GM18502 (cell line): ENCODE results near the gene DNASE1L2.
A peak's percentile ranks its signal among the peaks of the same experiment; 100 is the strongest.
"Not testable (repeated sequence)": the region's sequence is repeated elsewhere in the genome, so short reads cannot be mapped to it uniquely, and the experiment has no call there.

ENCODE experiments used
- ATAC-seq: cut with Tn5 transposase; IDR thresholded peaks from one replicate; pipeline ENCODE4 v1.9.1; 2021; ENCODE audit warnings: mild to moderate bottlenecking; ENCODE audit not compliant: unreplicated experiment, poor library complexity

Gene DNASE1L2

DNA sequence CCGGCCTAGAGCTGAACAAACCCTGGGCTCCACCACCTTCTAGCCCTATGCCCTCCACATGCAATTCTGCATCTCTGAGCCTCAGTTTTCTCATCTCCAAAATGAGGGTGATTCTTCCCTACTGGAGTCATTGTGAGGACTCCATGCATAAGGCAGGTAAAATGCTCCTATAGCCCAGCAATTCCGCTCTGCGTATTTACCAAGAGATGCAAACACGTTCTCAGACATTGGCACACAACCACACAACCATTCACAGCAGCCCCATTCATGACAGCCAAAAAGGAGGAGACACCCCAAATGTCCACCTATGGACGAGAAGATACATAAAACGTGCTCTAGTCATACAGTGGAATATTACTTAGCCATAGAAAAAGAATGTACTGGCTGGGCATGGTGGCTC lies 35.9 kb upstream of the DNASE1L2 start:
- ATAC-seq: no peak

DNA sequence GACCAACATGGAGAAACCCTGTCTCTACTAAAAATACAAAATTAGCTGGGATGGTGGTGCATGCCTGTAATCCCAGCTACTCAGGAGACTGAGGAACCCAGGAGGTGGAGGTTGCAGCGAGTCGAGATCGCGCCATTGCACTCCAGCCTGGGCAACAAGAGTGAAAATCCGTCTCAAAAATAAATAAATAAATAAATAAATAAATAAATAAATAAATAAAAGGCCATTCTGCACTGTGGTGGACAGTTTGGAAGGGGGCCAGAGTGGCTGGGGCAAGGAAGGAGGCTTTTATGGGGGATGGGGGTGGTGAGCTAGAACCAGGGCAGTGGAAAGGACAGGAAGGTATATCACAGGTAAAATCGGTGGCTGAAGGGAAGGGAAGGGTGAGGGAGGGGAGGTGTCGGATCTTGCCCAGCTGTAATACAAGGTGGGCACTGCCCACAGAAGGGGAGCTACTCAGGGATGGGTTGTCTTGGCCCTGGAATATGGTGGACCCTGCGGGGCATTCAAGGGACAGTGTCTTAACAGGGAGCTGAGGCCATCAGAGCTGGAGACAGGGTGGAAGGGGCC lies 33.0 kb upstream of the DNASE1L2 start:
- ATAC-seq: not testable (repeated sequence)

DNA sequence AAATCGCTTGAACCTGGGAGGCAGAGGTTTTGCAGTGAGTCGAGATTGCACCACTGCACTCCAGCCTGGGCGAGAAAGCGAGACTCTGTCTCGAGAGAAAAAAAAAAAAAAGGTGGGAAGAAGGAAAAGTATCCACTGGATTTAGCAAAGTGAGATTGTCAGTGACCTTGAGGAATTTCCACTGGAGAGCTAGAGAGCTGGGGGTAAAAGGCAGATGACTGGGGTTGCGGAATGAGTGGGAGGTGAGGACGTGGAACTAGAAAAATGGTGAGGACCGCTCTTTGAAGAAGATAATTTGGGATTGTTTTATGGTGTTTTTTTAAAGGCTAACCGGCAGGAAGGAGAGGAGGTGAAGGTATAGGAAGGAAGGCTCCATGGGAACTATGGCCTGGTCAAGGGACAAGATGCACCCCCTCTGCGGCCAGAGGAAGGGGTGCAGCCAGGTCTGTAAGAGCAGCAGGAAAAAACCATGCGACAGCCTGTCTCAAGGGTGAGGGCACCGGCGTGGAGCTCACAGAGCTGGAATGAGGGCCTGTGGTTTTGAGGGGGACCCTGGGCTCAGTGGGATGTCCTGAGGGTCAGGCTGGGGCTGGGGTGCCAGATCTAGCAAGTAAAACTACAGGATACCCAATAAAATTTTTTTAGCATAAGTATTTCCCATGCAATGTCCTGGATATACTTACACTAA lies 31.7 kb upstream of the DNASE1L2 start:
- no peak for ATAC-seq

DNA sequence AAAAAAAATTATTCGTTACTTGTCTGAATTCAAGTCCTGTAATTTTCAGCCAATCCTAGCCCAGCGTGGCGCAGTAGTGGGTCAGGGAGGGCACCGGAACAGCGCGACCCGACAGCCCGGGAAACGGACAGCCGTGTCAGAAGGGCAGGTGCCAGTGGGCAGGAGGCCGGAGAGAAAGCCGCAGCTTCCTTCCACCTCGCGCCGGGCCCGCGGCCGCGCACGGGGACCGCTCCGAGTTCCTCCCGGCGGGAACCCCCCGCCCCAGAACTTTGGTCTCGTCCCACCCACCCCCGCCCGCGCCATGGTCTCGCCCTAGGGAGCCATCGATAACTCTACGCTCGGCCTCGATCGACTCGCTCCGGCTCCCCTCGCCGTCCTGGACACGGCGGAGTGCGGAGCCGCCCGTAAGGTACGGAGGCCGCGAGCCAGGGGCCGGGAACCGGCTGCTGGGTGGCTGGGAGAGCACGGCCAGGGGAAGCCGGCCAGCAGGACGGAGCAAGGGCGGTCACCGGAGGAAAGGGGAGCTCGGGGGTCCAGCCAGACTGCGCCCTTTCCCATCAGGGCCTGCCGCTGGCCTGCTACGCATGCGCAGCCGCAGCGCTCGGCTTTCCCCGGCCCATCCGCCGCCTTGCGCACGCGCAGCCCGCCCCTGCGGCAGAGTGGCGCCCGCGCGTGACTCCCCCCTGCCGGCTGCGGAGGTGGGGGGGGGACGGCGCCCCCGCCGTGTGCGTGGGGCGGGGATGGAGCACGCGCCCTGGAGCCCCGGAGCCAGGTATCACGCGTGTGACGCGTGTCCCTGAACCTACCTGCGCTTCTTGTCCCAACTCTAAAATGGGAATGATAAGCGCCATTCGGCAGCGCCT lies 30.9 kb upstream of the DNASE1L2 start, which contains the start of gene MLST8:
Gene MLST8 (plus strand): TSS at position 351 of the 863 bp plus-strand sequence. CDS start 632 bp downstream, outside the sequence.
- peak; percentile 74 for ATAC-seq

DNA sequence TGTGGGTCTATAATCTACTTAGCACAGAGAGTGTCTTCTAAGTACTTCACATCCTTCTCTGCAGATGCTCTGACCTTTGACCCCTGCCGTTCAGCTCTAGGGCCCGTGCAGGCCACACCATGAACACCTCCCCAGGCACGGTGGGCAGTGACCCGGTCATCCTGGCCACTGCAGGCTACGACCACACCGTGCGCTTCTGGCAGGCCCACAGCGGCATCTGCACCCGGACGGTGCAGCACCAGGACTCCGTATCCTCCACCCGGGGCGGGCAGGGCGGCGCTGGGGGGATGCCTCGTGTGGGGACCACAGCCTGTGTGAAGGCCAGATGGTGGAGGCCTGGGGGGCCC lies 30.3 kb upstream of the DNASE1L2 start:
- ATAC-seq: peak; percentile 14

DNA sequence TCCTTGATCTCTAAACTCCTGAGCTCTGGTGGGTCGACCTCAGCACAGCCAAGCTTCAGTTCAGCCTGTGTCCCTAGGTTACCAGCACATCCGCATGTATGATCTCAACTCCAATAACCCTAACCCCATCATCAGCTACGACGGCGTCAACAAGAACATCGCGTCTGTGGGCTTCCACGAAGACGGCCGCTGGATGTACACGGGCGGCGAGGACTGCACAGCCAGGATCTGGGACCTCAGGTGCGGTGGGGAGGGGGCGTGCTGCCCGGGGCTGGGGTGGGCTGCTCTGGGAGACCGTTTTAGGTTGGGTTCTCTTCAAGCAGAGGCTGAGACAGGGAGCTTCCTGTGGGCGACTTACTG lies 29.8 kb upstream of the DNASE1L2 start:
- no peak for ATAC-seq

DNA sequence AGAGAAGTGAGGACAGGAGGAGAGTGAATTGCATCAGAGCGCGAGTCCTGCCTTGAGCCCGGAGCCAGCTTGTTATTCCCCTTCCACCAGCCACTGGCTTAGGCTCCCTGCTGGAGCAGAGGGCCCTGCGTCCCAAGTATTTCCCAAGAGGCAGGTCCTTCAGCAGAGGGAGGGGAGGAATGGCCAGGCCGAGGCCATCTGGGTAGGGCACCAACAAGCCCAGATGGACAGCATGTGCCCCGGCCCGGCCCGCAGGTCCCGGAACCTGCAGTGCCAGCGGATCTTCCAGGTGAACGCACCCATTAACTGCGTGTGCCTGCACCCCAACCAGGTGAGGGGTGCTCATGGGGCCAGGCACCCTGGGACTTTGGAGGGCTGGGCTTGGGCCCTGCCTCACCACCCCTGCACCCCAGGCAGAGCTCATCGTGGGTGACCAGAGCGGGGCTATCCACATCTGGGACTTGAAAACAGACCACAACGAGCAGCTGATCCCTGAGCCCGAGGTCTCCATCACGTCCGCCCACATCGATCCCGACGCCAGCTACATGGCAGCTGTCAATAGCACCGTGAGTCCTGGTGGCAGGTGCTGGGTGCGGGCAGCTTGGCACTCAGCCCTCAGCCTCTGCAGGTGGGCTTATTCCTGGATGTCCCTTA lies 29.3 kb upstream of the DNASE1L2 start:
- ATAC-seq: no peak

DNA sequence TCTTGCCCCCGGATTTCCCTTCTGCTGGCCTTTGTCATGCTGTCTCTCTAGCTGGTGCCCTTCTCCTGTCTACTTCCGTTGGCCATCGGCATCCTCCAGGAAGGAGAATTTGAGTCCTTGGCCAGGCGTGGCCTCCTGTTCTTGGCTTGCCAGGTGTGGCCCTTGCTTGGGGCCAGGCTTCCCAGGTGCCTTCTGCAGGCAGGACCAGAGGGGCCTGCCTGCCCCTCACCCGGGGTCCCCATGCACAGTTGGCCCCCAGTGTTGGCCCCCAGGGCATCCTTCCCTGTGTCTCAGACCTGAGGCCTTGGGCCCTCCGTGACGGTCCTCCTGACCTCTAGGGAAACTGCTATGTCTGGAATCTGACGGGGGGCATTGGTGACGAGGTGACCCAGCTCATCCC lies 28.4 kb upstream of the DNASE1L2 start:
- ATAC-seq: no peak

DNA sequence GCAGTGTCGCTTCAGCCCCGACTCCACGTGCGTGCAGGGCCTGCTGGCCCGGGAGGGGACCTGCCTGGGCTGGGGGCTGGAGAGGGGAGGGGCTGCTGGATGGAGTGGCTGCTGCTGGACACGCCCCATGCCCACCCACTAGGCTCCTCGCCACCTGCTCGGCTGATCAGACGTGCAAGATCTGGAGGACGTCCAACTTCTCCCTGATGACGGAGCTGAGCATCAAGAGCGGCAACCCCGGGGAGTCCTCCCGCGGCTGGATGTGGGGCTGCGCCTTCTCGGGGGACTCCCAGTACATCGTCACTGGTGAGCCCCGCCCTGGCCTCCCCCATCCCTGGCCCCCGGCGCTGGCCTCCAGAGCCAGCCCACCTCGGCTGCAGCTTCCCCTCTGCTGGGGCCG lies 27.9 kb upstream of the DNASE1L2 start:
- no peak for ATAC-seq

DNA sequence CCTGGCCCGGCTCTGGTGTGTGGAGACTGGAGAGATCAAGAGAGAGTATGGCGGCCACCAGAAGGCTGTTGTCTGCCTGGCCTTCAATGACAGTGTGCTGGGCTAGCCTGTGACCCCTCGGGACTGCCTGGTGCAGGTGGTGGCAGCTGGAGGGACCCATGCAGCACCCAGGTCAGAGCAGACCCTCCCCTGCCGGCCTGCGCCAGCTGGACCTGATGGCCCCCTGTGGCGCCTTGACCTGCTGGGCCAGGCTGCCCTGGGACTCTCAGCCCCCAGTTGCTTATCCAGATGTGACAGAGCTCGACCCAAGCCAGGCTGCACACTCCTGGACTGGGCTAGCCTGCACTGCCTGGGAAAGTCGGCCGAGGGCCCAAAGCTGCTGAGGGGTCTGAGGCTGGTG lies 27.5 kb upstream of the DNASE1L2 start:
- ATAC-seq: no peak

DNA sequence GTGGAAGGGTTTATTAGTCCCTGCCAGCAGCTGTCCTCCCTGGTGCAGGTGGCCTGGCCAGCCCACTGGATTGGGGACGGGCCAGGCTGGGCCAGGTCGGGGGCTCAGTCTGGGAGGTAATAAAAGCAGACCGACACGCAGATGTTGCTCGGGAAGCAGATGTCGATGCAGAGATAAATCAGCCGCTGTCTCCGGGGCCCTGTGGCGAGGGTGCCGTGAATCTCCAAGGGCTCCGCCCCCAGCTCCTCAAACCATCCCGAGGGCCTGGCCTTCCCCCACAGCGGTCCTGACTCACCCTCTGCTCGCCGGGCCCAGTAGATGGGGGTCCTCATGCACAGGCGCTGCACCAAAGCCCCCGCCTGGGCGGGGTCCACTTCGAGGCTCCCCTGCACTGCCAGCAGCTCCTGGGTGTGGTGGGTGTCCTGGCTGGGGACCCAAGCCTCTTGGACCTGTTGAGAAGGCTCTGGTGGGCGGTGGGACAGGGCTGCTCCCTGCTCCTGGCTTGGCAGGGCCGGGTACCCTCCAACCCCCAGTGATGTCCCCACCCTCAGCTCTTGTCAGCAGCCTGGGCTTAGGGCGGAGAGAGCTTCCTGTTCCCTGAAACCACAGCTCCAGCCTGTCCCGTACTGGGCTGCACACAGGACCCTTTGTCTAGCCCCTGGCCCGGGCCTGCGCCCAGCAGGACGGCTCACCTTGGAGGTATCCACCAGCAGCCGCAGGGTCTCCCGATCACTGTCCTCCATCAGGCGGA lies 26.8 kb upstream of the DNASE1L2 start:
- no peak for ATAC-seq

DNA sequence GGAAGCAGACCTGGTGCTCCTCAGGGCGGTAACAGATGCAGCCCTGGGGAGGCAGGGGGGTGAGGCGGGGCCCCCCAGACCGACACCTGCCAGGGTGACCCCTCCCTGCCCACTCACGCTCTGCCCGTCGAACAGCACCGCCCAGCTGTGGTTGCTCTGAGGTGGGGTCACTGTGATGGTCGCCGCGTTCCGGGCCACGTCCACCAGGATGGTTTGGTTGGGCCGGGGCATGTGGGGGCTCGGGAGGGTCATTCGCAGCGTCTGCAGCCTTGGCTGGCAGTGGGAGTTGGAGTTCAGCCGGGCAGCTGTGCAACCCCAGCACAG lies 26.3 kb upstream of the DNASE1L2 start:
- no peak for ATAC-seq

DNA sequence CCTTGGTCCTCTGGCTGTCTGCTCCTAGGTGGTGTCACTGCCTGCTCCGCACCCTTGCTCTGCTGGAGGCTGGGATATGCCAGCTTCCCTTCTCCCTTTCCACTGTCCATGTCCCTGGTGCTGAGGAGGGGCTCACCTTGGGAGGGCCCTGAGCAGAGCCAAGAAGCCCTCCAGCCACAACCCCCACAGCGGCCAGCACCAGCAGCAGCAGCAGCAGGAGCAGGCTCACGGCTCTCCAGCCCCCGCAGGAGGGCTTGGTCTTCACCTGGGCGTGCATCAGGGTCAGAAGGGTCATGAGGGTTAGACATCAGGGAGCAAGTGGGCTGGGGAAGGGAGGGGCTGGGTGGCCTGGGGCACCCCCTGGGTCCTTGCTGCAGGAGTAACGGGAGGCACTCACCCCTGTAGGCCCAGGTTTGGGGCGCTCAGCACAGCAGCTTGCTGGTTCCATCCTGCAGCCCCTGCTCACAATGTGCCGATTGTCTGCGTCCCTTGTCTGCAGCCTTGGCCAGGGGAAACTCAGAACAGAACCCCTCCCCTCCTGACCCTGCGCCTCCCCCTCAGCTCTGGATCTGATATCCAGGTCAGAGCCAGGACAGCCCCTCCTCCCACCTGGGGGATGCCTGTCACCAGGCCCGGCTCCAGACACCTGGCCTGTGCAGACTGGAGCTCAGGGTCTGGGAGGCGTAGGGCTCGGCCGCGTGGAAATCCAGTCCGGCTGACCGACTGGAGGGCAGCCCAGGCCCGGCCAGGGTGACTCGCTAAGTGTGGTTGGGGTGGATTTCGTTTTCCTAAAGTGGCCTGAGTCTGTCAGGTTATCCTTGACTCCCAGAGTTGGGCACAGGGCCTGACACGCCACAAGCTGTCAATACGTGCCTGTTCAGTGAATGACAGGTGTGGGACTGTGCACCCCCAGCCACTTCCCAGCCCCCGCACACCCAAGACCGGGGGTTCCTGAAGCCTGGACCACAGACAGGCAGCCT lies 25.6 kb upstream of the DNASE1L2 start, which contains the start of gene BRICD5:
Gene BRICD5 (minus strand): TSS at position 478 of the 980 bp plus-strand sequence. CDS start 30 bp downstream, at position 448.
- ATAC-seq: no peak

DNA sequence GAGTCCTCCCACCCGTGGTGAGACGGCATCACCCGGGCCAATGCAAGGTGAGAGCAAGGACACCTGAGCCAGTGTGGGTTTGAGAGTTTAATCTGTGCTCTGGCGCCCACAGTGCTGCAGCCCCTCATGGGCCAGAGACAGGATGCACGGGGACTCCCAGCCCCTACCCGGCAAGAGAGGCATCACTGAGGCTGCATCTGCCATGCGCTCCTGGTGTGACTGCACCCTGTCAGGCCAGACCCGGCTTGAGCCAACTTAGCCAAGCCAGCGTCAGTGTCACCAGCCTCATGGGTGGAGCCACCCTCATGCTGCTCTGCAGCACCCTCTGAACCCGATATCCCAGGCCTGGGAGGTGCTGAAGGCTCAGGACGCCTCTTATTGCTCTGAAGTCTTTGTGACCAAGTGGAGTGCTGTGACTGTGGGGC lies 24.3 kb upstream of the DNASE1L2 start:
- no peak for ATAC-seq

DNA sequence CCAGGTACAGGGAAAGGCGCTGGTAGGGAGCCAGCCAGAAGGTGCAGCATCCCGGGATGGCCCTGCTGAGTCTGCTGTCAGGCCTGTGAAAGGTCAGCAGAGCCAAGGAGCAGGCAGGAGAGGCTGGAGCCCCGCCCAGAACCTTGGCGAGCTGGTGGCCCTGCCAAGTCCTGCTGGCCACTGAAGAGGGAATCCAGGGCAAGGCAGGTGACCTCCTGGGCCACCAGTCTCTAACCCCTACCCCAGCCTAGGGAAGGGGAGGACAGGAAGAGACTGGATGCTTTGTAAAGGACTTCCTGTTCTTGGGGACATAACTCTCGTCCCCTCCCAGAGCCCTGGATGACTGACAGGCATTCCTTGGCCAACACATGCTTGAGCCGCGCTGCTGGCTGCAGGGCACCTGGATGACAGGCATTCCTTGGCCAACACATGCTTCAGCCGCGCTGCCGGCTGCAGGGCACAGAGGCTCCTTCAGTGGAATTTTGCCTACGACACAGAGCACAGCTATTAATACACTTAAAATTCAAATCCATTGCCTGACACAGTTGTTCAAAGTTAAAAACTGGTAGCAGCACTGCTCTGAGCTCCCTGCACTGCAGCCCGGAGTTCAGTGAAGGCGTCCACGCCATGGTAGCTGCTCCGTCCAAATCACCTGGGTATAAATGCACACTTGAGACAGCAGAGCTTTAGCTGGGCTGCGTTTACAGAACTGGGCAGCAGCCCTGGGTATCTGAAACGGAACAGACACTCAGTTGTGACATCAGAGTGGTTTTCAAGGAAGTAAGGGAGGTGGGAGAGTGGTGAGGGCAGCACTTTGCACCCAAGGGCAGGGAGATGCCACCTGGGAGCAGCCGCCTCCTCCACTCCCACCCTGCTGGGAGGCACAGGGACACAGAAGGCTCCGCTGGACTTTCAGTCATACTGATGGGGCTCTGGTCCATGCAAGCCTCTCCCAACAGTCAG lies 23.6 kb upstream of the DNASE1L2 start:
- no peak for ATAC-seq

DNA sequence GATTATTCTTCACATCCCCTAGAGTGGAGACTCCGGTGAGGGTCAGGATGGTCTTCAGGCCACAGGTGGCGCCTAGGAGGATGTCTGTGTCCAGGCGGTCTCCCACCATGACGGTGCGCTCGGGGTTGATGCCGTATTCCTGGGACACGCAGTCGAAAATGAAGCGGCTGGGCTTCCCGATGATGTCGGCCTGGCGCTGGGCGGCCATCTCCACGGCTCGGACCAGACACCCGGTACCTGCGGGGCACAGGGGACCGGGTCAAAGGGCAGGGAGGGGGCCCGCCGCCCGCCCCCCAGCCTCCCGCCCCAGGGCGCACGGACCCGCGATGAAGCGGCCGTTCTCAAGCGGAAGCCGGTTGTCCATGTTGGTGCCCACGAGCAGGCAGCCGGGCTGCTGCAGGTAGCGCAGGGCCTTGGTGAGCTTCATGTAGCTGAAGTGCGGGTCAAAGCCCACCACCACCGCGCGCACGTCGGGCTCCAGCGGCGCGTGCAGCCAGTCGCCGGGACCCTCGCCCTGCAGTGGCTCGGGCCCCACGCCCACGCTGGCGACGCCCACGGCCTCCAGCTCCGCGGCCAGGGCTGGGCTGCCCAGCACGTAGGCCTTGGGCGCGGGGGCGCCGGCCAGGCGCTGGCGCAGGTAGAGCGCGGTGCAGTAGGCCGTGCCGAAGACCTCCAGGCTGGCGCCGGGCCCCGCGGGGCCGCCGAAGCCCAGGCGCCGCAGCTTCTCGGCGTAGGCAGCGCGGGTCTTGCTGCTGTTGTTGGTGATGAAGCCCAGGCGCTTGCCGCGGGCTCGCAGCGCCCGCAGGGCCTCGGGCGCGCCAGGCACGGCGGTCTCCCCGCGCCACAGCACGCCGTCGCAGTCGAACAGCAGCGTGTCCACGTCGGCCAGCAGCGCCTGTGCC lies 22.2 kb upstream of the DNASE1L2 start:
- peak; percentile 19 for ATAC-seq

DNA sequence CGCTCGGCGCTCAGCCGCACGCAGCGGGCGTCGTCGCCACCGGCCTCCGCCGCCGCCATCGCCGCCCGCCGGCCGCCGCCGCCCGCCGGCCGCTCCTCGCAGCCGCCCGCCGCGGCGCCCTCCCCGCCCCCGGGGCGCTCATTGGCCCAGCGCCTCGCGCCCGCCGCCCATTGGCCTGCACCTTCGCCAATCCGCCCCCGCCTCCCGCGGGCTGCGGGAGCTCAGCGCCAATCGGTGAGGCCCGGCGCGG lies 21.6 kb upstream of the DNASE1L2 start, which contains the start of gene PGP:
Gene PGP (minus strand): TSS at position 122 of the 250 bp plus-strand sequence. CDS start 63 bp downstream, at position 59.
- ATAC-seq: peak; percentile 87
